HG03354 (cell line): ENCODE results near the gene TCEAL3.
A peak's percentile ranks its signal among the peaks of the same experiment; 100 is the strongest.
"Not testable (repeated sequence)": the region's sequence is repeated elsewhere in the genome, so short reads cannot be mapped to it uniquely, and the experiment has no call there.

Experiments
- ATAC-seq: cut with Tn5 transposase; IDR thresholded peaks from one replicate; pipeline ENCODE4 v1.9.1; 2021; ENCODE audit warnings: mild to moderate bottlenecking; ENCODE audit not compliant: unreplicated experiment, poor library complexity, severe bottlenecking

TCEAL3 gene, protein sequence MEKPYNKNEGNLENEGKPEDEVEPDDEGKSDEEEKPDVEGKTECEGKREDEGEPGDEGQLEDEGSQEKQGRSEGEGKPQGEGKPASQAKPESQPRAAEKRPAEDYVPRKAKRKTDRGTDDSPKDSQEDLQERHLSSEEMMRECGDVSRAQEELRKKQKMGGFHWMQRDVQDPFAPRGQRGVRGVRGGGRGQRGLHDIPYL

GRCh38 chrX:103607364-103608305 is at the start of gene TCEAL3:
Gene TCEAL3 (plus strand): TSS chrX:103607963. CDS start chrX:103609065, 1,102 bp downstream.
- peak; percentile 82 for ATAC-seq

- no peak for ATAC-seq
Observed at GRCh38 chrX:103560256-103560655, 47.5 kb upstream of the TCEAL3 start.

DNA sequence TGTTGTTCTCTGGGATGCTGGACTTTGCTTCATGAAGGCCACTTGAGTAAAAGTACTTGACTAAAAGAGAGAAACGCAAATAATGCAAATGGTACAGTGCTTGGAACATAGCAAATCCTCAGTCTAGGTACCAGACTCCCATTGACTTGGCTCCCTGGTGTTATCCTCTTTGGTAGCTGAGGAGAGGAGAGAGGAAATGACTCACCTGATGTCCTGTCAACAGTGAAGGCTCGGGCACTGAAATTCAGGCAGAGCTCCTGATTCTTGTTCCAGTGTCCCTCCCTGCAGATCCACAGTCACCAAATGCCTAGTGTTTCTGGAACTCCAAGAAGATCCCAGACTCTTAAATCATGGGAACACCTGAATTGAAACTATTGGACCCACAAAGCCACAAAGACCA is 45.0 kb upstream of the TCEAL3 start:
- no peak for ATAC-seq

DNA sequence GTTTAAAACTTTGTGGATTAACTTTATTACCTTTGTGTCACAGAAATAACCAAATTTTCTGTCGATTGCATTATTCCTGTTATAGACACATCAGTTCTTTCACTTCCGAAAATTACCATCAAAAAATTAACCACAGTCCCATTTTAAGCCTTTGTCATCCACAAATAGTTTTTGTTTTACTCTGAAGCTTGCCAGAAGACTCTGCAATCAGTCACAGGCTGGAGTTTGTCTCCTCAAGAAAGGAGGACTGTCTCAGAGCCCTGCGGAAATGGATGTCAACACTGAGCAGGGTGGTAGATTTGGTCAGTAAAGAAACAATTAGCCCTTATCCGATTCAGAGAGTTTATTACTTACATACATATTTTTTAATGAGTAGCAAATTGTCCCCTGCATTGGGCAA is 42.6 kb upstream of the TCEAL3 start:
- ATAC-seq: peak; percentile 52

DNA sequence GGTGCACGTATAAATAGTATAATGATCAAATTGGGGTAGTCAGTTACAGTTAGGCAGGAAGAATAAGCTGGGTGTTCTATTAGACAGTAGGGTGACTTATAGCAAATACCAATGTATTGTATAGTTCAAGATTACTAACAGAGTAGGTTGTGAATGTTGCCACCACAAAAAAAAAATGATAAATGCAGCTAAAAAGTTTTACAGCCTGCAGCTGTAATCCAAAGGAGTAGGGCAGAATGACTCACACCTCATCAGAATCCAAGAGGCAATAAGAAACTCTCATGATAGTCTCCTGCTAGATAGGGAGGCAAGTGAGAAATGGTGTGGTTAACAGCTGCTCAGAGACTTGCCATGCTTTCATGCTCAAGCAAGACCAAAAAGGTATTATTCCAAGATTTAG is 42.0 kb upstream of the TCEAL3 start:
- ATAC-seq: no peak

- ATAC-seq: no peak
Observed at GRCh38 chrX:103571121-103571520, 36.6 kb upstream of the TCEAL3 start.

- no peak for ATAC-seq
Observed at GRCh38 chrX:103571726-103572125, 36.0 kb upstream of the TCEAL3 start.

- no peak for ATAC-seq
Observed at GRCh38 chrX:103573202-103573601, 34.6 kb upstream of the TCEAL3 start.

DNA sequence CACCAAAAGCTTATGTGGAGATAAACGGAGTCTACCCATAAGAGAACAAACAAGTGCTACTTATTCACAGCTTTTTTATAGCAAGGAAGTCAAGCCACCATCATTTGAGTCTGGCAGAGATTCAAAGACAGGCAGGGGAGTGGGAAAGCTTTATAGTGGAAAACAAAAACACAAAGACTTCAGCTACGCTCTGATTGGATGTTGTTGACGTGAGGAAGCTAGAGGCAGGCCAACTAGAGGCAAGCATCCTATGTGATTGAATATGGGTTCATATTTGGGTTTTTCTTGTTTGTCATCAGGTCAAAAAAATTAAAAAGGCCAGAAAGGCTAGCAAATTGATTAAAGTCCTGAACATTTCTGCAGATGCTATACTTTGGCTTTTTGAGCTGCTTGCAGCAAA is 23.2 kb upstream of the TCEAL3 start:
- no peak for ATAC-seq

GRCh38 chrX:103585411-103586313 is 22.1 kb upstream of the TCEAL3 start, which contains the start of gene TCEAL4:
Gene TCEAL4 (plus strand): TSS chrX:103585515. CDS start chrX:103586676, 1,161 bp downstream.
- ATAC-seq: peak; percentile 85

DNA sequence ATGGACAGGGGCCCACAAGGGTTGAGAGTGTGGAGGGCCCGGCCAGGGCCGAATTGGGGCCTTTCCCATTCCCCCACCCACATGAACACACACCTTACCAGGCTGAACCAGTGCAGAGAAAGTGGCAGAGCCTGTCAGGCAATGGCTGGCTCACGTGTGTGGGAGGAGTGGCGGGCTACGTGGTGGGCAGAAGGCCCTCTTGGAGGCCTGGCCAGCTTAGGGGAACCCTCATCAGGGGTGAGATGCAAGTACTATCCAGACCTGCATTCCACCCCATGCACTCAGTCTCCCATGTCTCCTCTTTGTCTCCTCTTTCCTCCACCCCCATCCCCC is 21.5 kb upstream of the TCEAL3 start:
- ATAC-seq: peak; percentile 25

DNA sequence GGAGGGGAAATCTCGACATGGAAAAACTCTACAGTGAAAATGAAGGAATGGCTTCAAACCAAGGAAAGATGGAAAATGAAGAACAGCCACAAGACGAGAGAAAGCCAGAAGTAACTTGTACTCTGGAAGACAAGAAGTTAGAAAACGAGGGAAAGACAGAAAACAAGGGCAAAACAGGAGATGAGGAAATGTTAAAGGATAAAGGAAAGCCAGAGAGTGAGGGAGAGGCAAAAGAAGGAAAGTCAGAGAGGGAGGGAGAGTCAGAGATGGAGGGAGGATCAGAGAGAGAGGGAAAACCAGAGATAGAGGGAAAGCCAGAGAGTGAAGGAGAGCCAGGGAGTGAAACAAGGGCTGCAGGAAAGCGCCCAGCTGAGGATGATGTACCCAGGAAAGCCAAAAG is 21.1 kb upstream of the TCEAL3 start:
- ATAC-seq: no peak

GRCh38 chrX:103592295-103592694 is 15.5 kb upstream of the TCEAL3 start:
- ATAC-seq: not testable (repeated sequence)

GRCh38 chrX:103595202-103595601 is 12.6 kb upstream of the TCEAL3 start:
- ATAC-seq: not testable (repeated sequence)

DNA sequence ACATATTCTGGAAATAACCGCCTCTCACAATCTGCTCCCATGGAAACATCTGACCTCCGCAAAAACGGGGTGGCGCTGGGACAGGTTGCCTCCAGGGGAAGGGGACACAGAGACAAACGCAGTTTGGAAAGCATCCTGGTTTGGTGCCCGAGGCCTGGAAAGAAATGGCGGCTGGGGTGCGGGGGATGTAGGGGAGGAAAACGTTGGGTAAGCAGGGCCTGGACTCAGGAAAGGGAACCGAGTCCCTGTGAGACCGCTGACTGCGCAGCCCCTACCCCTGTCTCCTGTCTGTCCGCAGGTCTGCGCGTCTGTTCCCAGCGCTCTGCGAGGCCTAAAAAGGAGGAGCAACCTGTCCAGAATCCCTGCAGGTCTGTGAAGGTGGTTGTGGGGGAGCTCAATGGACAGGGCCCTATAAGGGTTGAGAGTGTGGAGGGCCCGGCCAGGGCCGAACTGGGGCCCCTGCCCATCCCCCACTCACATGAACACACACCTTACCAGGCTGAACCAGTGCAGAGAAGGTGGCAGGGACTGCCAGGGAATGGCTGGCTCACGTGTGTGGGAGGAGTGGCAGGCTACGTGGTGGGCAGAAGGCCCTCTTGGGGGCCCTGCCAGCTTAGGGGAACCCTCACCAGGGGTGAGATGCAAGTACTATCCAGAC is 672 bp downstream of the TCEAL3 start:
- peak; percentile 32 for ATAC-seq

DNA sequence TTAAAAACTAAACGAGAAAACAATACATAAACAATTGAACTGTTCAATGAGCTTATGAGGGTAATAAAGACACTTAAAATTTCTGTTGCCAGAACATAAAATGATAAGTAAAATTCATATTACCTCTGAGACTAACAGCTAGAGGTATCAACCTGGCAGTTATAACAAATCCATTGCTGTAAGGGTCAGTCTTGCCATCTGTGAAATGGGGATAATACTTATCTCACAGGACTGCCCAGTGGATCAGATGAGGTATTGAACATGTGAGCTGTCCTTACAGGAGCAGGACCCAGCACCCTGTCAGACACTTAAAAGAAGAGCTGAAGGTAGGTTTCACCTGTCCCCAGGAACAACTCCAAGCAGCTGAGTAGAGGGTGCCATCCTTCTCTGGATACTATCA is 2.5 kb downstream of the TCEAL3 start:
- no peak for ATAC-seq

DNA sequence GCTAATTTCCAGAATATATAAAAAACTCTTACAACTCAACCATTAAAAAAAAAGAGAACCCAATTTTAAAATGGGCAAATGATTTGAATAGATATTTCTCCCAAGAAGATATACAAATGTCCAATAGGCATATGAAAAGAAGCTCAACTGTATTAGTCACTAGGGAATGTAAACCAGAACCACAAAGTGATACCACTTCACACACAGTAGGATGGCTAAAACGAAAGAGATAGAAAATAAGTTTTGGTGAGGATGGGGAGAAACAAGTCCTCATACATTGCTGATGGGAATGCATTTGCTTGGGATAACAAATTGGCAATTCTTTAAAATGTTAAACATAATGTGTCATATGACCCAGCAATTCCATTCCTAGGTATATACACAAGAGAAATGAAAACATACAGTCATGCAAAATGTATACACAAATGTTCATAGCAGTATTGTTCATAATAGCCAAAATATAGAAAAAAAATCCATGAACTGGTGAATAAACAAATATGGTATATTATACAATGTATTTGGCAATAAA is 5.7 kb downstream of the TCEAL3 start:
- ATAC-seq: no peak

- no peak for ATAC-seq
Observed at GRCh38 chrX:103614999-103615398, 7.2 kb downstream of the TCEAL3 start.

GRCh38 chrX:103615781-103616371 is 8.1 kb downstream of the TCEAL3 start:
- ATAC-seq: no peak
